Body of pancreas (tissue), 4 donors: ENCODE measurements around the gene IGFBP6. TPM values are rescaled to one million over a fixed set of nuclear protein-coding genes. Genes with fewer than 3 reads are reported as not detected.

Experiments used
- ATAC-seq: fragments of 150-250 bp; one replicate; pipeline ENCODE4 v1.9.1; 2016
- DNase-seq, 4 donors: peaks; one replicate each; pipeline ENCODE4 v3.0.0-alpha.2; 2019
- H3K27ac ChIP-seq, 4 donors: fragments of 200-600 bp; sonication (generic); 1 replicate in 3 of 4; 2 replicates in 1 of 4; pipeline versions ENCODE4 v1.5.1 to v1.6.1; 2016 to 2019; ENCODE audit warnings: mild to moderate bottlenecking in 1 of 4, mixed read lengths in 1 of 4, moderate library complexity in 1 of 4
- H3K27me3 ChIP-seq, 2 donors: fragments of 200-600 bp; sonication (generic); one replicate each; pipeline ENCODE4 v1.6.0; 2016; ENCODE audit warnings: mild to moderate bottlenecking in 1 of 2
- H3K36me3 ChIP-seq, 2 donors: fragments of 200-600 bp; sonication (generic); replicated peaks in 1 of 2; 2 replicates each; pipeline ENCODE4 v1.5.1; 2016; ENCODE audit warnings: low read depth in 2 of 2; ENCODE audit not compliant: insufficient read depth in 1 of 2
- H3K4me1 ChIP-seq: fragments of 200-600 bp; sonication (generic); one replicate; pipeline ENCODE4 v1.6.0; 2016
- H3K4me3 ChIP-seq, 2 donors: fragments of 200-600 bp; sonication (generic); 1 replicate in 1 of 2; 2 replicates in 1 of 2; pipeline ENCODE4 v1.5.1; 2016 to 2019
- H3K9me3 ChIP-seq, 3 donors: fragments of 200-600 bp; sonication (generic); 1 replicate in 2 of 3; 2 replicates in 1 of 3; pipeline ENCODE4 v1.5.1; 2016
- POLR2A ChIP-seq, 3 donors: fragments of 450-650 bp; IDR thresholded peaks; one replicate each; pipeline ENCODE4 v1.6.1; 2016; ENCODE audit warnings: antibody characterized with exemption in 3 of 3, mild to moderate bottlenecking in 2 of 3
- WGBS, 2 donors: methylation state at CpG; one replicate each; pipeline ENCODE4 v1.1.5; 2017; 5-methylcytosine and 5-hydroxymethylcytosine counted together
- intact Hi-C: fragments of 100-400 bp; cut with DNase I; formaldehyde crosslinking; loops from one replicate; pipeline ENCODE4 v1.15.1; 2023
- total RNA-seq, 2 donors: library from RNA; depleted of rRNA; stranded (reverse); fragments of >200 nt; gene quantifications; one replicate each; pipeline ENCODE4 v1.1.0, GENCODE V29; 2016
- TF ChIP-seq, protein P1 (sequence below), 7 experiments: fragments of 450-650 bp in 4 of 7; fragments of 200-600 bp in 3 of 7; sonication (generic) in 3 of 7; IDR thresholded peaks; one replicate each; pipeline ENCODE4 v1.5.1; 2016 to 2019; ENCODE audit warnings: antibody characterized with exemption in 7 of 7

Gene IGFBP6
- total RNA-seq, 2 donors from 2014 or later = 154 to 204 TPM

DNA sequence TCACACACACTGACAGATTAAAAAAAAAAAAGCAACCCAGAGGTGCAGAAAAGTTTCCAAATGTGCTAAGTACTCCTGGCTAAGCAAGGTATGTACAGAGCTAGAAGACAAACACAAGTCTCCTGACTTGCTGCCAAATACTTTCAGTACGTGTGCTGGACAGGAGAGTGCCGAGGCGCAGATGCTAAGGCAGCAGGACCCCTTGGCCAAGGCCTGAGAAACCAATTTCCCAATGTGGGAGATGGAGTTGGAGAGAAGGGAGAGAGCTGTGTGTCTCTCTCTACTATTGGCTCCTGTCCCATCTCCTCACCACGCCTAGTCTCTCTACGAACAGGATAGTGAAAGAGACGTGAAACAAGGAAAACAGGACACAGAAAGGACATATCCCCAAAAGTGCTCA is 23.6 kb upstream of the IGFBP6 start:
- H3K4me1 ChIP-seq = peaks cover 42% of the 10 kb centered on the region
- peaks cover 0 to 20% of the 10 kb centered on the region in 2 donors for H3K36me3 ChIP-seq
- H3K4me3 ChIP-seq = no peak overlapping the region
- WGBS, 2 donors = 47 to 49% methylated on average over 6 of the region's 6 CpGs
- no peak for DNase-seq
- ATAC-seq = peak; percentile 30
- H3K27ac ChIP-seq = no peak overlapping the region
- intact Hi-C loops = no loop called here
- H3K27me3 ChIP-seq = no peaks in the 10 kb centered on the region
- TF ChIP-seq, protein P1, sequence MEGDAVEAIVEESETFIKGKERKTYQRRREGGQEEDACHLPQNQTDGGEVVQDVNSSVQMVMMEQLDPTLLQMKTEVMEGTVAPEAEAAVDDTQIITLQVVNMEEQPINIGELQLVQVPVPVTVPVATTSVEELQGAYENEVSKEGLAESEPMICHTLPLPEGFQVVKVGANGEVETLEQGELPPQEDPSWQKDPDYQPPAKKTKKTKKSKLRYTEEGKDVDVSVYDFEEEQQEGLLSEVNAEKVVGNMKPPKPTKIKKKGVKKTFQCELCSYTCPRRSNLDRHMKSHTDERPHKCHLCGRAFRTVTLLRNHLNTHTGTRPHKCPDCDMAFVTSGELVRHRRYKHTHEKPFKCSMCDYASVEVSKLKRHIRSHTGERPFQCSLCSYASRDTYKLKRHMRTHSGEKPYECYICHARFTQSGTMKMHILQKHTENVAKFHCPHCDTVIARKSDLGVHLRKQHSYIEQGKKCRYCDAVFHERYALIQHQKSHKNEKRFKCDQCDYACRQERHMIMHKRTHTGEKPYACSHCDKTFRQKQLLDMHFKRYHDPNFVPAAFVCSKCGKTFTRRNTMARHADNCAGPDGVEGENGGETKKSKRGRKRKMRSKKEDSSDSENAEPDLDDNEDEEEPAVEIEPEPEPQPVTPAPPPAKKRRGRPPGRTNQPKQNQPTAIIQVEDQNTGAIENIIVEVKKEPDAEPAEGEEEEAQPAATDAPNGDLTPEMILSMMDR (IDR thresholded peaks at IDR 0.05) = no peak
- no peak for TF ChIP-seq POLR2A (IDR thresholded peaks at IDR 0.05)
- H3K9me3 ChIP-seq = no peaks in the 10 kb centered on the region

GRCh38 chr12:53074283-53074998 is 23.0 kb upstream of the IGFBP6 start:
- Histone ChIP-seq H3K27me3 (no peaks in the 10 kb centered on the region), H3K27ac (no peak overlapping the region), H3K36me3 (peaks cover 0 to 20% of the 10 kb centered on the region in 2 donors), H3K9me3 (no peaks in the 10 kb centered on the region), H3K4me1 (peaks cover 42% of the 10 kb centered on the region), H3K4me3 (no peak overlapping the region)
- no peak for DNase-seq
- intact Hi-C loops = no loop called here
- TF ChIP-seq POLR2A (IDR thresholded peaks at IDR 0.05) = no peak
- TF ChIP-seq, protein P1 (IDR thresholded peaks at IDR 0.05) = no peak
- no peak for ATAC-seq
- 82% methylated on average over 11 of the region's 11 CpGs for WGBS, 2 donors

DNA sequence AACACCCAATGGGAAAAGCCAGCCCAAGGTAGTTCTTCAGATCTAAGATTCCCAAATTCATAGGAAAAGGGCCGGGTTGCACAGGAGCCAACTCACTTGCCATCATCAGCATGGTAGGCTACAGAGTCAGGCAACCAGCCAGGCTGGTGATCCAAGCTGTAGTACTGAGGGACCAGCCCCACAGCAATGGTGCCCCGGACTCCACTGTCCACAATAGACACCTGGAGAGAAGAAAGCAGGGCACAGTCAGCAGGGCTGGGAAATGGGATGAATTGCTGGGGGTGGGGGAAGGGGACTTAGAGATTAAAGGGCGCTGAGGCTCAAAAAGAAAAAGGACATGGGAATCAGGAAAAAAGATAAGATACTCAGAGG is 22.5 kb upstream of the IGFBP6 start:
- H3K27me3 ChIP-seq = no peaks in the 10 kb centered on the region
- no peak overlapping the region for H3K27ac ChIP-seq
- ATAC-seq = no peak
- intact Hi-C loops = no loop called here
- 89 to 93% methylated on average over 3 of the region's 3 CpGs for WGBS, 2 donors
- no peaks in the 10 kb centered on the region for H3K9me3 ChIP-seq
- H3K4me3 ChIP-seq = no peak overlapping the region
- DNase-seq = no peak
- peaks cover 47% of the 10 kb centered on the region for H3K4me1 ChIP-seq
- H3K36me3 ChIP-seq = peaks cover 0 to 20% of the 10 kb centered on the region in 2 donors
- TF ChIP-seq, protein P1 (IDR thresholded peaks at IDR 0.05) = no peak

DNA sequence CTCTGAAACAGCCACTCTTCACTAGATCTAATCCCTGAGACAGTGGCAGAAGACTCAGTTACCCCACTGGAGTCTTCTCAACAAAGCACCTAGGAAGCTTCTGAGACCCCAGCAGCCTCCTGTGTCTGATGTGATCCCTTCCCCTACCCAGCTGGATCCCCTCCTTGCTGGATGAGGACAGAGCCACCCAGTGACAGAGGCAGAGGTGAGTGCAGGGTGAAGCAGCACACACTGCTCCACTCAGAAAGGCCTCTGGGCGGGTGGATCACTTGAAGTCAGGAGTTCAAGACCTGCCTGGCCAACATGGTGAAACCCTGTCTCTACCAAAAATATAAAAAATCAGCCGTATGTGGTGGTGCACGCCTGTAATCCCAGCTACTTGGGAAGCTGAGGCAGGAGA is 21.0 kb upstream of the IGFBP6 start:
- H3K9me3 ChIP-seq = no peaks in the 10 kb centered on the region
- TF ChIP-seq, protein P1 (IDR thresholded peaks at IDR 0.05) = no peak
- TF ChIP-seq POLR2A (IDR thresholded peaks at IDR 0.05) = no peak
- intact Hi-C loops = no loop called here
- peaks cover 0 to 13% of the 10 kb centered on the region in 2 donors for H3K36me3 ChIP-seq
- WGBS, 2 donors = 92% methylated on average over 3 of the region's 3 CpGs
- ATAC-seq = no peak
- peaks cover 52% of the 10 kb centered on the region for H3K4me1 ChIP-seq
- no peak overlapping the region for H3K4me3 ChIP-seq
- no peak for DNase-seq
- peak overlapping the region in 1 of 4 donors; percentile 14 for H3K27ac ChIP-seq
- no peaks in the 10 kb centered on the region for H3K27me3 ChIP-seq

DNA sequence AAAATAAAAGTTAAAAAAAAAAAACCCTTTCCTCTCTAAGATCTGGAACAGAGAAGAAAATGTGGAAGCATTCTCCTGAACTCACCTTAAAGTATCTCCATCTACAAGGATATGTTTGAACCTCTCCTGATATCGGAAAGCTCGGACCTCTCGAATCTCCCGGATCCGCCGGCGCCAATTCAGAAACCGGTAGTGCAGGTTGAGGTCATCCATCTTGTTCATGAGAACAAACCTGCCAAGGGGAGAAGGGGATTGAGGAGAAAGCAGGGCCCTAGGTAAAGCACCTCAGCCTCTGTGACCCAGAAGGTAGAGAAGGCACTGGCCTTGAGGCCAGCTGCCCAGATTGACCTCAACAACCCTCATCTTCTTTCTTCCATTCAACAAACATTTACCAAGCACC is 20.4 kb upstream of the IGFBP6 start:
- TF ChIP-seq POLR2A (IDR thresholded peaks at IDR 0.05) = no peak
- TF ChIP-seq, protein P1 (IDR thresholded peaks at IDR 0.05) = no peak

More for the DNA sequence above, 20.4 kb upstream of the IGFBP6 start:
- intact Hi-C loops = no loop called here
- peak; percentile 50 to 63 (median 56) for DNase-seq
- 10 to 14% methylated on average over 8 of the region's 8 CpGs for WGBS, 2 donors
- Histone ChIP-seq H3K4me3 (no peak overlapping the region), H3K36me3 (peaks cover 0 to 13% of the 10 kb centered on the region in 2 donors), H3K27me3 (no peaks in the 10 kb centered on the region), H3K27ac (peak overlapping the region in 3 of 4 donors; percentile 44 to 95 (median 50)), H3K9me3 (no peaks in the 10 kb centered on the region), H3K4me1 (peaks cover 52% of the 10 kb centered on the region)
- no peak for ATAC-seq
